ENCODE results near the gene C2CD2.

- no peak for TF ChIP-seq GATA2 (IDR thresholded peaks at IDR 0.05; ENCODE audit: low read depth, low read length)
- TF ChIP-seq GATA3 (IDR thresholded peaks at IDR 0.05; ENCODE audit: low read depth, low read length): no peak
Observed at GRCh38 chr21:41985662-41986416, 32.0 kb upstream of the C2CD2 start.

Measured in SH-SY5Y (cell line).